B cell (primary cell): ENCODE measurements around the gene OR2T10.

Source experiments
- EZH2 ChIP-seq: IDR thresholded peaks from 2 replicates; pipeline ENCODE4 v1.6.1; 2012; ENCODE audit warnings: borderline replicate concordance, low read depth, mild to moderate bottlenecking, moderate library complexity, low read length; ENCODE audit not compliant: insufficient read depth, poor library complexity, severe bottlenecking
- TF ChIP-seq, protein P1 (sequence below): fragments of 200-600 bp; IDR thresholded peaks from one replicate; pipeline ENCODE4 v1.8.0; 2022; ENCODE audit warnings: antibody characterized with exemption, mild to moderate bottlenecking

GRCh38 chr1:248621770-248622169 lies 24.3 kb upstream of the OR2T10 start:
- TF ChIP-seq EZH2, result no peak
- TF ChIP-seq, protein P1, sequence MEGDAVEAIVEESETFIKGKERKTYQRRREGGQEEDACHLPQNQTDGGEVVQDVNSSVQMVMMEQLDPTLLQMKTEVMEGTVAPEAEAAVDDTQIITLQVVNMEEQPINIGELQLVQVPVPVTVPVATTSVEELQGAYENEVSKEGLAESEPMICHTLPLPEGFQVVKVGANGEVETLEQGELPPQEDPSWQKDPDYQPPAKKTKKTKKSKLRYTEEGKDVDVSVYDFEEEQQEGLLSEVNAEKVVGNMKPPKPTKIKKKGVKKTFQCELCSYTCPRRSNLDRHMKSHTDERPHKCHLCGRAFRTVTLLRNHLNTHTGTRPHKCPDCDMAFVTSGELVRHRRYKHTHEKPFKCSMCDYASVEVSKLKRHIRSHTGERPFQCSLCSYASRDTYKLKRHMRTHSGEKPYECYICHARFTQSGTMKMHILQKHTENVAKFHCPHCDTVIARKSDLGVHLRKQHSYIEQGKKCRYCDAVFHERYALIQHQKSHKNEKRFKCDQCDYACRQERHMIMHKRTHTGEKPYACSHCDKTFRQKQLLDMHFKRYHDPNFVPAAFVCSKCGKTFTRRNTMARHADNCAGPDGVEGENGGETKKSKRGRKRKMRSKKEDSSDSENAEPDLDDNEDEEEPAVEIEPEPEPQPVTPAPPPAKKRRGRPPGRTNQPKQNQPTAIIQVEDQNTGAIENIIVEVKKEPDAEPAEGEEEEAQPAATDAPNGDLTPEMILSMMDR, result no peak
